Renal cortex interstitium (tissue), 11 donors: ENCODE measurements around the gene RPS6KA1. TPM values are rescaled to one million over a fixed set of nuclear protein-coding genes. Genes with fewer than 3 reads are reported as not detected.

Source experiments
- DNase-seq, 11 donors: peaks; one replicate each; pipeline ENCODE4 v3.0.0-alpha.2; 2013; ENCODE audit warnings: low read depth in 9 of 11, low spot score in 4 of 11; ENCODE audit errors: extremely low read depth in 1 of 11
- polyA plus RNA-seq, 3 donors: library from polyadenylated mRNA; unstranded; fragments of 120-200 nt; gene quantifications; one replicate each; pipeline ENCODE4 v1.2.1, GENCODE V29; 2013; ENCODE audit not compliant: insufficient read length in 3 of 3

Gene RPS6KA1
- polyA plus RNA-seq, 3 donors: 17.0 to 25.1 (median 21.3) TPM

DNA sequence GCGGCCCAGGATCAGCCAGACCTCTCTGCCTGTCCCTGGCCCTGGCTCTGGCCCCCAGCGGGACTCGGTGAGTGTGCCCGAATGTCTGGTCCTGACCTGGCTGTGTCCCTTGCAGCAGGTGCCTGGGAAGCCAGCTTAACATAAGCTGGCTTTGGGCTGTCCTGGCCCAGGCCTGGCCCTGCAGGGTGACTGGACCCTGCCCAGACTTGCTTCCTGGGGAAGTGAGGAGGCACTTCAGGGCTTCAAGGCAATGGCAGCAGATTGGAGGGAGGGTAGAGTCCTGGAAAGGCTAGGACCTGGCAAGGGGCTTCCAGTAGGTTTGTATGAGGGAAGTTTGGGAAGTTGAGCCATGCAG lies 16.4 kb downstream of the RPS6KA1 start:
- no peak for DNase-seq

DNA sequence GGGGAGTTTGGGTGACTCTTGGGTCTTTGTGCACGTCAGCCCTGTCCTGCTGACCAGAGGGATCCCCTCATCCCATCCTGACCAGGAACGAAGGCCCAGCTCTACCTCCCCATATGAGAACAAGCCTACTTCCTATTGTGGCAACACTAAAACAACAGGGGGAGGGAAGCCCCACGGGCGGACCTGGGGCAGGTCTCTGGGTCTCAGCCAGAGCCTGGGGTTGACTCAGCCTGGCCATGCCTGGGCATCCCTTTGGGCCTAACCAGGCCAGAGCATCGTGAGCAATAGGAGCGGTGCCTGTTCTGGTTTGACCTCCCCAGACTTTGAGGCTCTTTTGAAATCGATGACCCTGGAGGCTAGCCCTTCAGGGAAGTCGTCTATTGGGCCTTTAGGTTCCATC lies 16.8 kb downstream of the RPS6KA1 start:
- no peak for DNase-seq

DNA sequence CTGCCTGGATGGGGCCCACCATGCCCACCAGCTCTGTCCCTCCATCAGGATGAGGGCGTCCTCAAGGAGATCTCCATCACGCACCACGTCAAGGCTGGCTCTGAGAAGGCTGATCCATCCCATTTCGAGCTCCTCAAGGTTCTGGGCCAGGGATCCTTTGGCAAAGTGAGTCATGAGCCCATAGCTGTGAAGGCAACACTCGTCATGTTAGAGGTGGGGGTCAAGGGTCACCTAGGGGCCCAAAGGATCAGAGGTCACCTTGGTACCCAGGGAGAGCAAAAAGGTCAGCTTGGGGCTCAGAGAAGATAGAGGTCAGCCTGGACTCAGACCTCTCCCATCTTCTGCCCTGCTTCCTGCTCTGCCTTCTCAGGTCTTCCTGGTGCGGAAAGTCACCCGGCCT lies 17.3 kb downstream of the RPS6KA1 start:
- no peak for DNase-seq

DNA sequence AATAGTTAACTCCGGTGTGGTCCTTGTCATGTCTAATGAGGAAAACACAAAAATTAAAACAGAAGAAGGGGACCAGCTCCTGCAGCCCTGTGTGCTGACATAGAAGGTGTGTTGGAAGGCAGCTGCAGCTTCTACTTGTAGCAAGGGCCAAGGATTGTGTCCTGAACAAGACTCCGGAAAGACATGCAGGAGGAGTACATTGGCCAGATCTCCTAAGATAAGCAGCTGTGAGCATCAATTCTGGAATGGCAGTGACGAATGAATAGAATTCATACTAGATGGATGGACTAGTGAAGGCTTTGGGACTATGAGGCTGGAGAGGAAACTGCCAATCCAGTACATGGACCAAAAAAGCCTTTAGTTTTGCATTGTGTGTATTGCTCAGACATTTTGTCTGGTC lies 19.3 kb downstream of the RPS6KA1 start:
- DNase-seq: no peak

DNA sequence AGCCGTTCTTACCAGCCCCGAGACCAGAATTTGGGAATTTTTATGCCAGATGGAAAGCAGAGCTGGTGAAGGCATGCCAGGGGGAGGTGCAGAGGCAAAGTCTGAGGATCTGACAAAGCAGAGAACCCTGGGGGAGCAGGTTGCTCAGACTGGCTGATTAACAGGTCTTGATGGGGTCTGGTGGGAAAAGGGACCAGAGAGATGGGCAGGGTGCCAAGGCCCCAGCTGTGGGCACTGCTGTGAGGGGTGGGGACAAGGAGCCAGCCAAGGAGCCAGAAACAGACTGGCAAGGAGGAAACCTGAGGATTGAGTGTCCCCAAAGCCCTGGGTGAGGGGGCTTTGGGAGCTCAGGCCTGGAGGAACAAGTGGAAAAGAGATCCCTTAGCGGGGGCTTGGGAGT lies 21.4 kb downstream of the RPS6KA1 start:
- no peak for DNase-seq

DNA sequence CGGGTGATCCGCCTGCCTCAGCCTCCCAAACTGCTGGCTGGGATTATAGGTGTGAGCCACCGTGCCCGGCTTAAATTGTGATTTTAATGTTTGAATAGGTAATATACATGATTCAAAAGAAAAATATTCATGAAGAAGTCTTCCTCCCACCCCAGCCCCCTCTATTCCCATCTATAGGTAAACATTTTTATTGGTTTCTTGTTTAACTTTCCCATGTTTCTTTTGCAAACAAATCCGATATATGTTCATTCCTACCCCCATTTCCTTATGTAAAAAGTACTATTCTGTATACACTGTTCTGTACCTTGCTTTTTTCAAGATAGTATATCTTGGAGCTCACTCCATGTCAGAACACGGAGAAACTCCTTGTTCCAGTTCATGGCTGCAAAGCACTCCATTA lies 23.2 kb downstream of the RPS6KA1 start:
- no peak for DNase-seq

DNA sequence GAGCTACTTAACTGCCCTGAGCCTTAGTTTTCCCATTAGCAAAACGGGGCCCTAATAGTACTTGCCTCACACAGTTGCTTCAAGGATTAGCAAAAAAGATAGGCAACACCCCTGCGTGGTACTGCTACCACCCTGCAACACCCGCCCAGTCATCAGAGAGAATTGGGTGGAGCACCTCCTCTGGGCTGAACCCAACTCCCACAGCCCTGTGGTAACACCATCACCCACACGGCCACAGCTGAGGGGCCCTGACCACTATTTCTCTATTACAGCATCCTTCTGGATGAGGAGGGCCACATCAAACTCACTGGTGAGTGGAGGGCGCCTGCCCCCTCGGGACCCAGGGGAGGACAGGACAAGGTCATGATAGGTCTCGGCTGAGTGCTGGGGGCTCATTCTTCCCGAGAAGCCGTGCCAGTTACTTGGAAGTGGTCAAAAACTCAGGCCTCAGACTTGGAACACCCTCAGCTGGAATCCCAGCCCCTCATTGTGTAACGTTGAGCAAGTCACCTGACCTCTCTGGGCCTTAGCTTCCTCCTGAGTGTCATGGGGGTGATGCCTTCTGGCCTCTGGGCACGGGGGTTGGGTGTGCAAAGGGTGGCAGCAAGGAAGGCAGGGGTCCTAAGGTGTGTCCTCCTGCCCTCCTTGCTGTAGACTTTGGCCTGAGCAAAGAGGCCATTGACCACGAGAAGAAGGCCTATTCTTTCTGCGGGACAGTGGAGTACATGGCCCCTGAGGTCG lies 24.6 kb downstream of the RPS6KA1 start:
- DNase-seq: no peak

DNA sequence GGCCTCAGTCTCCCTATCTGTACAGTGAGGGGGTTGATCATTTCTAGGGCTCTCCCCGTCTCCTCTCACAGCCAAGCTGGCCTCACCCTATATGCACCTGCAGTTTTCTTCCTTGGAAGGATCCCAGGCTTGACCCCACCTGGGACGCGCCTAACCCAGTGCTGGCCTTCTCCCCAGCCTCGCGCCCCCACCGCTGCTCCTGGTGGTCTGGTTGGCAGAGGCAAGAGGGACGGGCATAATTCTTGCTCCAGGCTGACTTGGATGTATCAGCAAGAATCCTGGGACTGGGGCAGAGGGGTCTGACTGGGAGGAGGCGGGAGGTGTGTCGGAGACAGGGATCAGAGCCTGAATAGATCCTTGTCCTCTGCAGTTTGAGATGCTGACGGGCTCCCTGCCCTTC lies 25.2 kb downstream of the RPS6KA1 start:
- no peak for DNase-seq

DNA sequence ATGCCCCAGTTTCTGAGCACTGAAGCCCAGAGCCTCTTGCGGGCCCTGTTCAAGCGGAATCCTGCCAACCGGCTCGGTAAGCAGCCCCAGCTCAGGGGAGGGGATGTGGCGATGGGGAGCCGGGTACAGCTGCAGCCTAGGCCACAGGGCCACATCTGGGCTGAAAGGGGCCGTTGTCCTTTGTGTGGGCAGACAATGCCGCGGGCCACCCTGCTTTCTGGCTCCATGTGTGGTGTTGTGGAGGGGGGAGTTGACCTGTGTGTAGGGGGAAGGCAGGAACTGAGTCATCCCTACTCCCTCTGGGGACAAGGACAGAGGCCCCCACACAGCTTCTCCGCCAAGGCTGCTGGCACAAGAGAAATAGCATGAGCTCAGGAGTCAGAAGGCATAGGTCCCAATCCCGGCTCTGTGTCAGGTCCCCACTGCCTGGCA lies 26.0 kb downstream of the RPS6KA1 start:
- DNase-seq: no peak

DNA sequence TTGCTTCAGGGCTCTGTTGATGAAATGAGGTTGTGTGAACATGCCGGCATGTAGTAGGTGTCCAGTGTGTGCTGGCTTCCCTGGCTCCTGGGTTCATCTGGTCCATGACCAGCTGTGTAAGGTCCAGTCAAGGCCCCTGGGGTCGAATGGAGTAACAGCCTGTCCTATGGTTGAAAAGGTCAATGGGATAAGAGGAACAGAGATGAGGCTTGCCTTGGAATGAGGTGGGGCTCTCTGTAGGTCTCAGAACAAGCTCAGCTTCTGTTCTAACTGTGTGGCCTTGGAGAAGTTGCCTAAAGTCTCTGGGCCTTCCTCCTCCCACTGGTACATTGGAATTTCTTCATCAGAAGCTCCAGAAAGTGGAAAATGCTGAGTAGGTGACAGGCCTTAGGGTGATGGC lies 26.6 kb downstream of the RPS6KA1 start:
- DNase-seq: no peak

DNA sequence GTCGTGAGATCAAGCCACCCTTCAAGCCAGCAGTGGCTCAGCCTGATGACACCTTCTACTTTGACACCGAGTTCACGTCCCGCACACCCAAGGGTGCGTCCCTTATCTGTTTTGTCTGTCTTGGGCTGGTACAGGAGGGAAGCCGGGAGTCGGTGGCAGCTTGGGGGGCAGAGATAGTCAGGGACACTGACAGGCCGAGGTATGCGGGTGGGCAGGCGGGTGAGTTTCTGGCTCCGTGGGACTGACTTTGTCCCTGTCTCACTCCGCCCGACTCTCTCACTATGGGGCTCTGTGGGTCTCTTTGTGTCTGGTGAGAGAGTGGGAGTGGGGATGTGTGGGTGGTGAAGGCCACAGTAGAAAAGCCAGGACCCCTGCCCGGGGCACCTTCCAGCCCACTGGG lies 27.4 kb downstream of the RPS6KA1 start:
- DNase-seq: no peak

DNA sequence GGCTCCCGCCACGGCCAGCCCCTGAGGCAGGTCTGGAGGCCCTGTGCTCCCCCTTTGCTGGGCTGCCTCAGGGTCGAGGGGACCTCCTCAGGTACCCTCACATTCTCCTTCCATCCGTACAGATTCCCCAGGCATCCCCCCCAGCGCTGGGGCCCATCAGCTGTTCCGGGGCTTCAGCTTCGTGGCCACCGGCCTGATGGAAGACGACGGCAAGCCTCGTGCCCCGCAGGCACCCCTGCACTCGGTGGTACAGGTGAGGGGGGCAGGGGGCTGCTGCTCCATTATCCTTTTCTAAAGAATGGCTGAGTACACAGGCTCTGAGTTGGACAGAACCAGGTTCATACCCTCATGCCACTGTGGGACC lies 29.1 kb downstream of the RPS6KA1 start:
- DNase-seq: no peak

DNA sequence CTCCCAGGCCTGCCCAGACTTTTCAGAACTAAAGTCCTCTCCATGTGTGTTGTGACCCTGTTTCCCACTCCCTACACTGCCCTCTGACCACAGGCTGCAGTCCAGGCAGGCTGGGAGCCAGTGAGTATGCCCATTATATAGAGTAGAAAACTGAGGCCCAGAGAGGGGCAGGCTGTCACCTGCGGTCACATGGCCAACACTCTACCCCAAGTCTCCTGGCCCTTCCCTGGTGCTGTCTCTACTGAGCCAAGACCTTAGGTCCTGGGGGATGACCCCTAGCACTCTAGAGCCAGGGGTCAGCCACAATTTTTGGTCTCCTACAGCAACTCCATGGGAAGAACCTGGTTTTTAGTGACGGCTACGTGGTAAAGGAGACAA lies 30.8 kb downstream of the RPS6KA1 start:
- DNase-seq: no peak

DNA sequence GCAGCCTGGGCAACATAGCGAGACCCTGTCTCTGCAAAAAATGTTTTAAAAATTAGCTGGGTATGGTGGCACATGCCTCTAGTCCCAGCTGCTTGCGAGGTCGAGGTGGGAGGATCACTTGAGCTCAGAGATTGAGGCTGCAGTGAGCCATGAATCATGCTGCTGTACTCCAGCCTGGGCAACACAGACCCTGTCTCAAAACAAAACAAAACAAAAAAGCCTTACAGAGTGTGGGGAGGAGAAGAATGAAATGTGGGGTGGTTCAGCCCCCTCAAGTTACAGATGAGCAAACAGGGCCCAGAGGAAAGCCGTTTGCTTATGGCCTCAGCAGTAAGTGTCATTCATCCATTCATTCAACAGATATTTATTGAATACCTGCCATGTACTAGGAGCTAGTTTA lies 40.7 kb downstream of the RPS6KA1 start:
- no peak for DNase-seq

DNA sequence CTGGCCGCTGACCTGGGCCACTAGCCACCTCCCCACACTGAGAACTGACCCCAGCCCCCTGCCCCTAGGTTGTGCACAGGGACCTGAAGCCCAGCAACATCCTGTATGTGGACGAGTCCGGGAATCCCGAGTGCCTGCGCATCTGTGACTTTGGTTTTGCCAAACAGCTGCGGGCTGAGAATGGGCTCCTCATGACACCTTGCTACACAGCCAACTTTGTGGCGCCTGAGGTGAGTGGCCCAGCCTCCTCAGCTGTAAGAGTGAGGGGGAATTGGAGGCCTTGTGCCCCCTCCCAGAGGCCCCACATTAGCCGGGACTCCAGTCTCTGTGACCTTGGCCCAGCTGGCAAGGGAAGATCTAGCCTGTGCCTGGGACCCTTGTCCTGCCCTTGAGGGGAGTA lies 41.8 kb downstream of the RPS6KA1 start:
- no peak for DNase-seq

DNA sequence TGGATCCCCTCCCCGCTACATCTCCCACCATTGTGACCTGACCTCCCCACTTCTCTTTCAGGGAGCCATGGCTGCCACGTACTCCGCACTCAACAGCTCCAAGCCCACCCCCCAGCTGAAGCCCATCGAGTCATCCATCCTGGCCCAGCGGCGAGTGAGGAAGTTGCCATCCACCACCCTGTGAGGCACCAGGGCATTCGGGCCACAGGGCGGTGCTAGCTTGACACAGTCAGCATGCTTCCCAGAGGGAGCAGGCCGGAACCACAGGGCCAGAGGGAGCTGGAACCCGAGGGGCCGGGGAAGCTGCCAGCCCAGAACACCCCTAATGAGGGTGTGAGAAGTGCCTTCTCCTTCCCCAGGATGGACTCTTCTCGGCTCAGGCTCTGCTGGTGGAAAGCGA lies 44.5 kb downstream of the RPS6KA1 start:
- DNase-seq: no peak

DNA sequence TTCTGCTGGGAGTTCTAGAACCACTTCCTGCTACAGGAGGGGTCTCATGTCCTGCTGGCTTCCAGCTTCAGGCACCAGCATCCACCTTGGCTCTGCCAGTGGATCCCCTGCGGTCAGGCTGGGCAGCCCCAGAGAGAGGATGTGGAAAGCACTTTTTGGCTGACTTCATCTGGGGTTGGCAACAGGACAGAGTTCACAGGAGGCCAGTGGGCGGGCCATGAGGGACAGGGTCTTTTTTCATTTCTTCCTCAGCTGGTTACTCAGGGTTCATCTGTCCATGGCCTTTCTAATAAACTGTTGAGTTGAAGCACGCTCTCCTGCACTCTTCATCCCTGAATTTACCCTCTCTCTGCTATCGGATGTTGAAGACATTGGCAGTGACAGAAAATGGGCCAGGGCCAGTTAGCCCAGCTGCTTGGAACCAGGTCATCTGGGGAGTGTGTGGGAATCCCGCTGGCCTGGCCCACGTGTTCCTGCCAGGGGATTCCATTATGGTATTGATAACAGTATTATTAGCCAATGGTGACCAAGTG lies 45.2 kb downstream of the RPS6KA1 start:
- no peak for DNase-seq

DNA sequence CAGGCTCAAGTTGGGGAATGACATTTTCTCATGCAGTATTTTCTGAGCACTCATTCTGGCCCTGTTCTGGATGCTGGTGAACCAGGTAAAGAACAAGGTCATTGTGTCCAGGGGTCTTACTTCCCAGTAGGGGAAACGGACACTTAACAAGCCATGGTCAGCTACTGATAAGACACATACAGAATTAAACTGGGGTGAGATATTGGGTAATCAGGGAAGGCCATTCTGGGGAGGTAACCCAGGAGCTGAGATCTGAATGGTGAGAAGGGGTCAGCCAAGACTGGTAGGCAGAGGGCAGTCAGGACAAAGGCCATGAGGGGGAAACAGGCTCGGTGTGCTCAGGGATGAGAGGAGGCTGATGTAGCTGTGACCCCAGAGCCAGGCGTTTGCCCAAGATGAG lies 45.8 kb downstream of the RPS6KA1 start:
- no peak for DNase-seq

DNA sequence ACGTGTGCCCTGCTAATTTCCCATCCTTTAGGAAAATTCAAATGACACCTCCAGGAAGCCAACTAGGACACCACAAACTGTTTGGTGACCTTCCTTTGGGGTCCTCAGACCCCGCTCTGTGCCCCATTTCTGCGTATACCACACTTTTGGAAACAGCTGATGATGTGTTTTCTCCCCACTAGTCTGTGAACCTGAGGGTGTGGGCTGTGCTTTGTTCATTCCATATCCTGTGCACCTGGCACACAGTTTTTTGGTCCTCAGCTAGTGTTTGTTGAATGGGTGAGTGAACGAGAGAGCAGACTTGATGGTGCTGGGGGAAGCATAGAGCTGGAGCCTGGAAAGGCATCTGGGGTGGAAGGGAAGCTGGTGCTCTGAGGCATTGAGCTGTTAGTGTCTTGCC lies 48.6 kb downstream of the RPS6KA1 start:
- DNase-seq: no peak

DNA sequence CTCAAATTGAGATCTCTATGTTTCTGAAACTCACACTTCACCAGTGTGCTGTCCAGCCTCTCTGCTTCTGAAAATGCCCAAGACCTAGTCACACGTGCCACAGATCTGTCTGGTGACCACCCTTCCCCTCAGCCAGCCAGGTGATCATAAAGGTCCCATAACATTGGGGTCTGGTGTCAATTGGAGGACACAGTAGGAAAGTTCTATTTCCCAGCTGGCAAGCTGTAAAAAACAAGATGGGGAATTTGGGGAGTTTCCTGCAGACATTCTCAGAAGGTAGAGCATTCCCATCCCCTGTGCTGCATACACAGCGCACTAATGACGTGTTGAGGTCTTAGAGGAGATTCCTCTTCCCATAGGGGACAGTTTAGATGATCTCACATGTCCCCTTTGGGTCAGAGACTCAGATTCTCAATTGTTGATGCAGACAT lies 50.1 kb downstream of the RPS6KA1 start:
- no peak for DNase-seq

DNA sequence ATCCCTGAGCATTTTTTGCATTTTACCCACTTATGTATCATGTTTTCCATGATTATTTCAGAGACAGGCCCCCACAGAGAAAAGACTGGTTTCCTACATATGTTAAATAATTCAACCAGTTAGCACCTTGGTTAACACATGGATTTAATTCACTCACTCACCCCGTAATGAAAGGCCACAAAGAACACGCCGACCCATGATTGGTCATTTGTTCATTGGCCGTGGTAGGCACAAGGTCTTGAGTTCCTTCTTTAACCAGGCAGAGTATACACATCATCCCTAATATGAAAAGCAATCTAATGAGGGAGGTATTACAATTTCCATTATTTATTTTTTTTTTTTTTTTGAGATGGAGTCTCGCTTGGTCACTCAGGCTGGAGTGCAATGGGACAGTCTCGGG lies 50.6 kb downstream of the RPS6KA1 start:
- no peak for DNase-seq

DNA sequence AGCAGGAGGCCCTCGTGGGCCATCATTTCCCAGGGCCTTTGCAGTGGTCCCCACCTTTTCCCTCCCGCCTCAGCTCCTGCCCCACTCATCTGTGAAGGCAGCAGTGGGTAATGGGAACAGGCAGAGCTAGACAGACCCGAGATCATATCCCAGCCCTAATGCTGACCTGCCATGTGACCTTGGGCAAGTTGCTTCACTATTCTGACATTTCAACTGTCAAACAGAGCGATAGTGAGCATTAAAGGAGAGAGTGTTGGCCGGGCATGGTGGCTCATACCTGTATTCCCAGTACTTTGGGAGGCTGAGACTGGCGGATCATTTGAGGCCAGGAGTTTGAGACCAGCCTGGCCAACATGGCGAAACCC lies 51.7 kb downstream of the RPS6KA1 start:
- DNase-seq: no peak
